Measurements from ENCODE around the gene PIGK.
"Not testable (repeated sequence)": the region's sequence is repeated elsewhere in the genome, so short reads cannot be mapped to it uniquely, and the experiment has no call there.

PIGK gene

DNA sequence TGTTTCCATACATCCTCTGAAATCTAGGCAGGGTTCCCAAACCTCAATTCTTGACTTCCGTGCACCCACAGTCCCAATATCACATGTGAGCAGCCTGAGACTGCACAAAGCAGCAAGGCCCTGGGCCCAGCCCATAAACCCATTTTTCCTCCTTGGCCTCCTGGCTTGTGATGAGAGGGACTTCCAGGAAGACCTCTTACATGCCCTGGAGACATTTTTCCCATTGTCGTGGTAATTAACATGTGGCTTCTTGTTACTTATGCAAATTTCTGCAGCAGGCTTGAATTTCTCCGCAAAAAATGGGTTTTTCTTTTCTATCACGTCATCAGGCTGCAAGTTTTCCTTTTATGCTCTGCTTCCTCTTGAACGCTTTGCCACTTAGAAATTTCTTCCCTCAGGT lies 3.3 kb upstream of the PIGK start:
- FAIRE-seq (no peak), DNase-seq (ENCODE audit: insufficient read length, low spot score) (no peak)
- TF ChIP-seq POLR2A (IDR thresholded peaks at IDR 0.05; ENCODE audit: low read depth, low read length): no peak

DNA sequence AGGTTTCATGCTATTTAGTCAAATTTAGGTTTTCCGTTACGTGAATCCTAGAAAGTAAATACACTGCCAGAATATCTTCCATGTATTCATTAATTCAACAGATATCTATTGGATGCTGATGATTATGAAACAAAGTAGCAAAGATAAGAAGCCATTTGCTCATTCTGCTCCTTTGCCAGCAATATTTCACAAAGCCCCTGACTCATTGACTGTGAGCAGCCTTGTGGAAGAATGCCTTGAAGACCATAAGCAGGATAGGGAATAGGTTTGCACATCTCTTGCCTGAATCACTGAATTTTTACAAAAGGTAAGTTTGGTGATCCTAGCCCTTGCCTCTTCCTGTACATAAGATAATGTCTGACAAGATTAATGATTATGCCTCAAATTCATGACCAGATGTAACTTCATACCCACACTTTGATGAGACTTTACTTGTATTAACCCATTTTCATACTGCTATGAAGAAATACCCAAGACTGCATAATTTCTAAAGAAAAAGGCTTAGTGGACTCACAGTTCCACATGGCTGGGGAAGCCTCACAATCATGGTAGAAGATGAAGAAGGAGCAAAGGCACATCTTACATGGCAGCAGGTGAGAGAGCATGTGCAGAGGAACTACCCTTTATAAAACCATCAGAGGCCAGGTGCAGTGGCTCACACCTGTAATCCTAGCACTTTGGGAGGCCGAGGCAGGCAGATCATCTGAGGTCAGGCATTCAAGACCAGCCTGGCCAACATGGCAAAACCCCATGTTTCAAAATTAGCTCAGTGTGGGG lies 1.6 kb upstream of the PIGK start:
- TF ChIP-seq POLR2A (IDR thresholded peaks at IDR 0.05; ENCODE audit: low read depth, low read length): no peak
- FAIRE-seq (no peak), DNase-seq (ENCODE audit: insufficient read length, low spot score) (no peak)

GRCh38 chr1:77218477-77219165 lies 609 bp downstream of the PIGK start:
- no peak for TF ChIP-seq POLR2A (IDR thresholded peaks at IDR 0.05; ENCODE audit: low read depth, low read length)
- peak; percentile 69 for FAIRE-seq
- no peak for DNase-seq (ENCODE audit: insufficient read length, low spot score)

- FAIRE-seq; DNase-seq (ENCODE audit: insufficient read length, low spot score): not testable (repeated sequence)
These were observed 15.2 kb downstream of the PIGK start for GRCh38 chr1:77204043-77204442.

DNA sequence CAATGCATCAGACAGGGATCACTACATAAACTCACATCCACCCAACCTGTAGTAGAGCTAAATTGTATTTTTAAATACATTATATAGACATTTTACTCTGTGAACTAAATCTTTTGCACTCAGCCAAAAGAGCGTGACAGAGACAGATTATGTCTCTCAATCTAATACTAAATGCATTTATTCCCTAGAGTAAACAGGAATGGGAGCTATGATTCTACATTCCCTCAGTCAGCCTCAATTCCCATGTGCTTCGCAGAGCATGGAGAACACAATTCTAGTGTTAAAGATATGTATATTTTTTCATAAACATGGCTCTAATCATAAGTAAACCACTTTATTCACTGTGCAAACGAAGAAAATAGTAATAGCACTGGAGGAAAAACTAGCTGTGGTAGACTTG lies 16.5 kb downstream of the PIGK start:
- no peak for TF ChIP-seq POLR2A (IDR thresholded peaks at IDR 0.05; ENCODE audit: low read depth, low read length)
- no peak for FAIRE-seq
- no peak for DNase-seq (ENCODE audit: insufficient read length, low spot score)

- DNase-seq (ENCODE audit: insufficient read length, low spot score): no peak
- FAIRE-seq: no peak
- no peak for TF ChIP-seq POLR2A (IDR thresholded peaks at IDR 0.05; ENCODE audit: low read depth, low read length)
These were observed 18.4 kb downstream of the PIGK start for GRCh38 chr1:77200806-77201205.

DNA sequence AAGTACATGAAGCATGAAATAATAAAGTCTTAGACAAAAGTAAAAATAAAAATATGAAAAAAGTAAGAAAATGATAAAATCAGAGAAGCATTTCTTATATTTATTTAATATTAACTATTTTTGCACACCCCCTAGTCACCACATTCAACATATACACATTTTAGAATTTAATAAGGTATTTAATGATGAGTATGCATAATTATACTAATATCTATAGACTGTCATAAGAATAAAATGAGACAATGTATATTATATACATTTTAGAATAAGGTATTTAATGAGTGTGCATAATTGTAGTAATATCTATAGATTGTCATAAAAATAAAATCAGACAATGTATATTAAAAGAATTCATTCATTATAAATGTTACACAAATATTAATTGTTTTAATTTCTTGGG lies 18.9 kb downstream of the PIGK start:
- DNase-seq (ENCODE audit: insufficient read length, low spot score) (no peak), FAIRE-seq (no peak)

DNA sequence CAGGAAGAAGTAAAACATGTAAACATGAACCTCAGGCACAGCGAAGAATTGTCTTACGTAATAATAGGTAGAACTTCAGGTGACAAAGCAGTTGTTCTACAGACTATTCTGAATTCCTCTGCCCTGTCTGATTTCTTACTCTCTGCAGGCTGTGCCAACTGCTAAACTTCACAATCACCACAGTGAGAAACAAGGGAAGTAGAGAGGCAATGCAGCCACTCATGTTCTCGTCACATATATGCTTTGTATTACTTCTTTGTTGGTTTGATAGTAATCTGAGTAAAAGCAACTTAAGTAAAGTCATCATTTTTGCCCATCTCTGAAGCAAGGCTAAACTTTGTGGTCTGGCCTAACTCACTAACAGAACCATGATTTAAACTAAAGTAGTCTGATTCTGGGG lies 21.9 kb downstream of the PIGK start:
- no peak for DNase-seq (ENCODE audit: insufficient read length, low spot score)
- TF ChIP-seq POLR2A (IDR thresholded peaks at IDR 0.05; ENCODE audit: low read depth, low read length): no peak
- FAIRE-seq: peak; percentile 6

More for the DNA sequence above, 18.9 kb downstream of the PIGK start:
- TF ChIP-seq POLR2A (IDR thresholded peaks at IDR 0.05; ENCODE audit: low read depth, low read length): no peak

GRCh38 chr1:77193951-77194350 lies 25.3 kb downstream of the PIGK start:
- DNase-seq (ENCODE audit: insufficient read length, low spot score) (no peak), FAIRE-seq (no peak)
- no peak for TF ChIP-seq POLR2A (IDR thresholded peaks at IDR 0.05; ENCODE audit: low read depth, low read length)

DNA sequence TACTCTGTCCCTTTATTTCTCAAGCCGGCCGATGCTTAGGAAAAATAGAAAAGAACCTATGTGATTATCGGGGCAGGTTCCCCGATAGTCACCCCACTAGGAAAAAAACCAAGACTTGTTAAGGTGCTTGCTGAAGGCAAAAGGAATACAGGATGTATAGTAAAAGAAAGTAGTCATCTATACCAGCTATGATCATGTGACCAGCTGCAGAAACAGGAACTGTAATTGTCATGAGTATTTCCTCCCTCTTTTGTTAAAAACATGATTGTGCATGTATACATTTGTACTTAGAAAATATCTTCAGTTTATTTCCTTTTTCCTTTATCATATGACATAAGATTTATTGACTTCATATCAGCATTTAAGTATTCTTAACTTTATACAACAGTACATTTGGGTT lies 30.5 kb downstream of the PIGK start:
- FAIRE-seq (no peak), DNase-seq (ENCODE audit: insufficient read length, low spot score) (no peak)
- TF ChIP-seq POLR2A (IDR thresholded peaks at IDR 0.05; ENCODE audit: low read depth, low read length): no peak

DNA sequence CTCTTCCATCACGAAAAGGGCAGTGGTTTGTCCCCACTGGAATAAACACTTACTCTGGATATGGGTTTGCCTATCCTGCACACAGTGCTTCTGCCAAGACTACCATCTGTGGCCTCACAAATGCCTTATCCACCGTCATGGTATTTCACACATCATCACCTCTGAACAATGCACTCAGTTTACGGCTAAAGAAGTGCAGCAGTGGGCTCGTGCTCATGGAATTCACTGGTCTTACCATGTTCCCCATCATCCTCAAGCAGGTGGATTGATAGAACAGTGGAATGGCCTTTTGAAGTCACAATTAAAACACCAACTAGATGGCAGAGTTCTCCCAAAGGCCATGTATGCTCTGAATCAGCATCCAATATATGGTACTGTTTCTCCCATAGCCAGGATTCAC lies 32.3 kb downstream of the PIGK start:
- not testable (repeated sequence) for FAIRE-seq; DNase-seq (ENCODE audit: insufficient read length, low spot score)

- DNase-seq (ENCODE audit: insufficient read length, low spot score): no peak
- no peak for FAIRE-seq
- TF ChIP-seq POLR2A (IDR thresholded peaks at IDR 0.05; ENCODE audit: low read depth, low read length): no peak
These were observed 37.1 kb downstream of the PIGK start for GRCh38 chr1:77182083-77182482.

DNA sequence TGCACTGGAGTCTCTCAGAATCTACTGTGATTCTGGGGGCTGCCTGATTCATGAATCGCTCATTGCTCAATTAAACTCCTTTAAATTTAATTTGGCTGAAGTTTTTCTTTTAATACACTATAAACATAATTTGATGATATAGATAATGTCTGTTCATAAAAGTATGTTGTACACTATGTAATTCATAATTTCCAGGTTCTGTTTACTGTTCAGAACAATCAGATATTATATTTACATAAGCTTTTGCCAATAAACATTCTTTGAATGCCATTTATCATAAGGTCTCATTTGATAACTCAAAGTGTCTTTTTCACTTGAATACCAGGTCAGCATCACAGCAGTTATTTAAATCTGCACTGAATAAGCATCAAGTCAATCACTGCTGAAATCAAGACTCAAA lies 39.6 kb downstream of the PIGK start:
- TF ChIP-seq POLR2A (IDR thresholded peaks at IDR 0.05; ENCODE audit: low read depth, low read length): no peak
- FAIRE-seq: no peak

GRCh38 chr1:77175230-77175844 lies 43.9 kb downstream of the PIGK start:
- no peak for DNase-seq (ENCODE audit: insufficient read length, low spot score)

More for the DNA sequence above, 39.6 kb downstream of the PIGK start:
- DNase-seq (ENCODE audit: insufficient read length, low spot score): no peak

DNA sequence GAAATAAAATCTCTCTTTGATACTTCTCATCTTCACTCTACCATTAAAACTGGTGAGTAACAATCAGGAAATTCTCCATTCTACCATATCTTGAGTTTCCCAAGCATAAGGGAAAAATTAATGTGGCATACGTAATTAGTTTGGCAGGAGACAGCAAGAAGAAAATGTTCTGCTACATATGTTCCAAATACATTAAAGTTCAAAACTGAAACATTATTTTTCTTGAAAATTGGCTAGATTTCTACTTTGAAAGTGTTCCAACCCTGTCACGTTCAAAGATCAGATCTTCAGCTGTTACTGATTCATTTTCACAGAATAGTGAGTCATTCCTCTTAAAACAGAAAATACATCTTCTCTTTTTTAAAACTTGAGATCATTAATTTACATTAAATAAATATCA lies 48.5 kb downstream of the PIGK start:
- no peak for TF ChIP-seq POLR2A (IDR thresholded peaks at IDR 0.05; ENCODE audit: low read depth, low read length)
- DNase-seq (ENCODE audit: insufficient read length, low spot score): no peak
- FAIRE-seq: no peak

More at GRCh38 chr1:77175230-77175844, 43.9 kb downstream of the PIGK start:
- no peak for FAIRE-seq
- TF ChIP-seq POLR2A (IDR thresholded peaks at IDR 0.05; ENCODE audit: low read depth, low read length): no peak
